Ramos (cell line): ENCODE measurements around the gene PWWP2B.

Experiments used
- in situ Hi-C: fragments of 300-500 bp; cut with MboI; formaldehyde crosslinking; loops from one replicate; pipeline ENCODE4 v1.14.3; 2022; ENCODE audit warnings: low sequenced_read_pairs; ENCODE audit not compliant: unreplicated experiment

PWWP2B gene

DNA sequence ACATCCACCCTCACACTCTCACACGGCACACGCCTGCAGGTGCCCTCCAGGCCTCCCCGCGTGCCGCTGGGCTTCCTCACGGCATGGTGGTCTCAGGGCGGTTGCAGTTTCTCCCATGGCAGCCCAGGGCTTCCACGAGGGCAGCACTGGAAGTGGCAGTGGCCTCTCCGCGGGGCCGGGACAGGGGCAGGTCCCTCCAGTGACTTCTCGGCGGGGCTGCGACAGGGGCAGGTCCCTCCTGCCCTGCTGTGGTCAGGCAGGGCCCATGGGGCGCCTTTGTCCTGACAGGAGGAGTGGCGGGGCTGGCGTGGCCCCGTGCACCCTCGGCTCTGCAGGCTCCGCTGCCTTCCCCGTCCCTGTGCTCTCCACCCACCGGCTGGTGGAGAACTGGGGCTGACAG, 19.0 kb downstream of the PWWP2B start:
- in situ Hi-C loops: no loop called here

DNA sequence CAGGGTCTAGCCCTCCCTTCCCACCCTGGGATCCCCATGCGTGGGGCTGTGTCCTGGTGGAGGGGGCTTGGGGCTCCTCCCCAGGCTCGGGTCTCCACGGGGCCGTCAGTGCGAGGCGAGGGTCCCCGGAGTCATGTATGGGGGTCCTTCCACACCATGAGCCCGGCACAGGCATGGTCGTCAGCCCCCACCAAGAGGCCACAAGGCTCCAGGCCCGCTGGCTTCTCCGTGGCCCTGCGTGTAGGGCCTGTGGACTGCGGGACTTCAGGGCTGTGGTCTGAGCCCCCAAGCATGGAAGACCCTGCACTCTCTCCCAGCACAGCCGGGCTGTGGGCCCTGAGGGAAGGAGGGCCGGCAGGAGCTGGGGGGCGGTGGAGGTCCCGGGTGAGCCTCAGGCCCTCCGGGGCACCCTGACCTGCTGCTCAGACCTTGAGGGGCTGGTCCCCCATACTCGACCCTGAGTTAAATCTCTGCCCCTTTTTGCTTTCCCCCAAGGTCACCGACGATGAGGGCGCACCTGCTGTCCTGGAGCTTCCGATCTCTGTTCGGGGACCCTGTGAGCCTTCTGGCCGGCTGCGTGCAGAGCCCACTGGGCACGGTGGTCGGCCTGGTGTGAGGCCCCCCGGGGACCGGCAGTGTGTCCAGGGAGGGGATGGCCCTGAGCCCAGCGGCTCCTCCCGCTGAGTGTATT, 19.7 kb downstream of the PWWP2B start:
- in situ Hi-C loops: no loop called here

DNA sequence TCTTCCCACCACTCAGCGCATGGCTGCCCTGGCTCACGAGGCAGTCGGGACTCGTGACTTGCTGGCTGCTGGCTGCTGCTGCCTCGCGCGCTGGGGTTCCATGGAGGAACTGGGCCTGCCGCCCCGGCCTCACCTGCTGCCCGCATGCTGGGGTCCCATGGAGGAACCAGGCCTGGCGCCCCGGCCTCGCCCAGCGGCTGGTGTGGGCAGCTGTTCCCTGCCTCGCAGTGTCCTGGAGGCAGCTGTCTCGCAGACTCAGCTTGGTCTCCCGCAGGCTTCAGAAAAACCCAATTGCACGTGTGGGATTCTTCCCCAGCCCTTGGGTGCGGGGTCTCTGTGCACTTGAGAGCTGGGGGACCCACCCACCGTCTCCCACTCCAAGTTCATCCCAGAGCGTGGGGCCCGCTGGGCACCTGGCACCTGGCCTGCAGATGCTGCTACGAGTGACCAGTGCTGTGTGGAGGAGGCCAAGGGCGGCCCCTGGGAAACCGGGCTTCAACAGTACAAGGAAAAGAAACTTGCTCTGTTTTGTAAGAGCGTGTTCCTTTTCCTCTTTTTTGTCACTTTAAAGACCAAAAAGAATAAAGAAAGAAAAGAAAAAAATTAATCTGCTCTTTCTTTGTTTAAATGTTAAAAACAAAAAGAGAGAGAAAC, 20.4 kb downstream of the PWWP2B start:
- in situ Hi-C loops: no loop called here

DNA sequence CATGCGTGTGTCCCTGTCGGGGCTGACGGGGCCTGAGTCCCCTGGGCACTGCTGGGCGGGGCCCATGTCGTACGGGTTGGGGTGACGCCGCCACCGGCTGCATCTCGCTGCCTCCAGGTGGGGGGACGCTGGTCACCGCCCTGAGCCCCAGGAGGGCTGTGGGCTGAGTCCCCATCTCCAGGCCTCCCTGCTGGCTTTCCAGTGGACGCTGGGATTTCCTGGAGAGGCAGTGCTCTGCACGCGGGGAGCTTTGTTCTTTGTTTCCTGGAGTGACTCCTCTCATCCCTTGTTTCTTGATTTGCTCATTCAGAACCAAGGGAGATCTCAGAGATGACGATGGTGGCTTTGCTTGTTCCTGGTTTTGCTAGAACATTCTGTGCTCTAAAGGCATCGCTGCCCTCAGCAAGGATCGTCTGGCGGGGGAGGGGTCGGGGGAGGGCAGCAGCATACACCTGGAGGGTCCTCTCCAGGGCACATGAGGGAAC, 21.0 kb downstream of the PWWP2B start:
- in situ Hi-C loops: no loop called here

DNA sequence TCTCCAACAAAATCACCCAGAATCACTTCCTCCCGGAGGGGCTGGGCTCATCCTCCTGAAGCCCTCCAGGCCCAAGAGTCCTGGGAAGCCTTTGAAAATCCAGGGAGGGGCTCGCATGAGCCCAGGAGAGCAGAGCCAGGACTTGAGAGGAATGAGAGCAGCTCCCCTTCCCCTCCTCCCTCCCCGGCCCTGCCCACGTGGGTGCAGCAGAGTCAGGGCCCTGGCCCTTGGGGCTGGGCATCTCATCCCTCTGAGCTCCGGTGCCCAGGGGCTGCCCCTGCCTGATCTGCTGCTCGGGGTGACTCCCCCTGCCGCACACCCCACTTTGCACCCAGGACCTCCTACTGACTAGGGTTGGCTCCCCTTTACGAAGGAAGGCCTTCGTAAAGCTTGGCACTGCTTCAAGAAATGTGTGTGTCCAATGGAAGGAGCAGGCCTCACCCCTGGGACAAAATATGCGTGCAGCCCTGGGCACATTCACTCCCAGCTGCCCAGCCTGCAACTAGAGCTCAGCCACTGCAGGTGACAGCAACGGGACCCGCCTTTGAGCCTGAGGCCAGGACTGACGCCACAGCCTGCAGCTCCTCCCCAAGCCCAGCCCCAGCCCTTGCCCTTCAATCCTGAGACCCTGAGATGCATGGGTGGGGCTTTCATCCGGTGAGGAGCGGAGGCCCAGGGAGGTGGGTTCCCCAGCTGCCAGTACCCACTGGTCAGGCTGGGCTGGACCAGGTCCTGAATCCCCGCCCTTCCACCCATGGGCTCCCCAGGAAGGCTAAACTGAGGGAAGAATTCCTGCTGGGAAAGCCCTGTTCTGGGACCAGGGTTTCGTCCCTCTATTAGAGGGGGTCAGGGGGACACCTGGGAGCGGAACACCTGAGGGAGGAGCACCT, 21.8 kb downstream of the PWWP2B start:
- in situ Hi-C loops: no loop called here

DNA sequence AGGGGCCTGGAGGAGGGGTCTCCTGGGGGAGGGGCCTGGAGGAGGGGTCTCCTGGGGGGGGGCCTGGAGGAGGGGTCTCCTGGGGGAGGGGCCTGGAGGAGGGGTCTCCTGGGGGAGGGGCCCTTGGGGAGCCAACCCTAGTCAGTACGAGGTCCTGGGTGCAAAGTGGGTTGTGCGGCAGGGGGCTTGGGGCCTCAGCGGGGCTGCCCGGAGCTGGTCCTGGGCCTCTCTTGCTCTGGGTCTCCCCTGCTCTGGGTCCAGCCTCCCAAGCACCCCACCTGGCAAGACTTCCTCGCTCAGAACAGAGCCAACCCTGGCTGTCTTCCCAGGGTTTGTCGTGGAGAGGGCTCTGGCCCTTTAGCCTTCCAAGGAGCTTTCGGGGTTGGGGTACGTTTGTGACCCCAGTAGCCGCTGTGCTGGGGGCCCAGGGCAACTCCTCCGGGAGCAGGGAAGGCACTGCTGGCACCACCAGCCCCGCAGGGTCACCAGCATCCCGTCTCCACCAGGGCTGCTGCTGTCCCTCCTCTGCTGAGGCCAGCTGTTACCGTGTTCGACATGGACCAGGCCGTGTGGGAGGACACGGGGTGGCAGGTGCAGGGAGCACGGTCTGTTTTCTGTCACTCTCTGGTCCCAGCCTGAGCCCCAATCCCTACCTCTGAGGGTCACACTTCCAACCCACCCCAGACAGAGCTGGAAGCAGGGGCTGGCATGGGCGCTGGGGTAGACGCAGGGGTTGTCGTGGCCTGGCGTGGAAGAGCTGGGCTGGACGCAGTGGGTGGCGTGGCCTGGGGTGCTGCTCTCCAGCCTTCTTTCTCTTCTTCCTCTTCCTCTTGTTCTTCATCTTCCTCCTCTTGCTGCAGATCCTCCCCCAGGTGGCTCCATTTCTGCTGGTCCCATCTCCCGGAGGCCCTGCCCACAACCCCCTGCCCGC, 22.8 kb downstream of the PWWP2B start:
- in situ Hi-C loops: no loop called here

DNA sequence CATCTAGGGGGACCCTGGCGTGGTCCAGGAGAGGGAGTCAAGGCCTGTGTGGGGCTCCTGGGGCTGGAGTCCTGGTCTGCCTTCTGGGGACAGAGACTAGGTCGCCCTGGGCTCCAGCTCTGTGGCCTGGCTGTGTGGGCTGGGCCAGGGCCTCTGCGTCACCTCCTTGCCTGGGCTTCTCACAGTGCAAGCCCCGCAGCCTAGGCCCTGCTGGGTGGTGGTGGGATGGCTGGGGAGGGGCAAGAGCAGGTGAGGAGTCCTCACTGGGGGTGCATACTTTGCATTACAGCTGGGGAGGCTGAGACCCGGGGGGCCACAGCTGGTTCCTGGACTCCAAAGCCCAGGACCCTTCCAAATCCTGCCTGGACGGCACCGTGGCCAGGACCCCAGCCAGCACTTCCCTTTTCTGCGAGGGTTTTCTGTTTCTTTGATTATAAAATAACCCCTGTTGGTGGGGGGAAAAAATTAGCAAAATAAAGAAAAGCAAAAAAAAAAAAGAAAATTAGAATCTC, 23.5 kb downstream of the PWWP2B start:
- in situ Hi-C loops: no loop called here

DNA sequence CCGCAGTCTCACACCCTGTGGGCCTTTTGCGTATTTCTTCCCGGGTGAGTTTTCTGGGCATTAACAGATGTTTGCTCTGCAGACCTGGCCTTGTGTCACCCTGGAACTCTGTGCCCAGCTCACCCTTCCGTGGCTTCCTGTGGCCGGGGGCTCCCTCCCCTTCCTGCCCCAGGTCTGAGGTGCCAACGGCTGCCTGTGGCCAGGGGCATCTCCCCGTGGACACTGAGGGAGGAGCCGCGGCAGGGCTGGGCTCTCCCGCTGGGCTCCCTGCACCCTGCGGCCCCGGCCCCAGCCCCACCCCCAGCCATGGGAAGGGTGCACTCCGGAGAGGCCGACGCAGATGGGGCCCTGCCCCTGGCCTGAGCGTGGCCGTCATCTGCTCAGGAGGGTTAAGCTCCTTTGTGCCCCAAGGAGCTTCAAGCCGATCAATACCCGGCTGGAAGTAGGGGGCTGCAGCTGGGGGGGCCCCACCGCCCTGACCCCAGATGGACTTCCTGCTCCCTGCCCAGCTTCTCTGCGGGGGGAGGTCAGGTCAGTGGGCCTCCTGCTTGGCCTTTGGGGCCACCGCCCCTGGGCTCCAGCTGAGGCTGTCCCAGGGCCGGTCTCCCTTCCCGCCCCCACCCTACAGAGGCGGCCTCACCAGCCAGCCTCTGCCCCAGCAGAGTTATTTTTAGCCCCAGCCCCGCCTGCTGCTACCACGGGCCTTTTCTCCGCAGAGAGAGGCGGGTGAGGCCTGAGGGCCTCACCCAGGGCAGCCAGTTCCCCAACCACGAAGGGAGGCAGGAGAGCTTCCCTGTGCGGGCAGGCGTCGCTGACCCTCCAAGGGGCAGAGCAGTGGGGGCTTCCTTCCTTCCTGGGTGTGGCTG, 24.2 kb downstream of the PWWP2B start:
- in situ Hi-C loops: no loop called here

DNA sequence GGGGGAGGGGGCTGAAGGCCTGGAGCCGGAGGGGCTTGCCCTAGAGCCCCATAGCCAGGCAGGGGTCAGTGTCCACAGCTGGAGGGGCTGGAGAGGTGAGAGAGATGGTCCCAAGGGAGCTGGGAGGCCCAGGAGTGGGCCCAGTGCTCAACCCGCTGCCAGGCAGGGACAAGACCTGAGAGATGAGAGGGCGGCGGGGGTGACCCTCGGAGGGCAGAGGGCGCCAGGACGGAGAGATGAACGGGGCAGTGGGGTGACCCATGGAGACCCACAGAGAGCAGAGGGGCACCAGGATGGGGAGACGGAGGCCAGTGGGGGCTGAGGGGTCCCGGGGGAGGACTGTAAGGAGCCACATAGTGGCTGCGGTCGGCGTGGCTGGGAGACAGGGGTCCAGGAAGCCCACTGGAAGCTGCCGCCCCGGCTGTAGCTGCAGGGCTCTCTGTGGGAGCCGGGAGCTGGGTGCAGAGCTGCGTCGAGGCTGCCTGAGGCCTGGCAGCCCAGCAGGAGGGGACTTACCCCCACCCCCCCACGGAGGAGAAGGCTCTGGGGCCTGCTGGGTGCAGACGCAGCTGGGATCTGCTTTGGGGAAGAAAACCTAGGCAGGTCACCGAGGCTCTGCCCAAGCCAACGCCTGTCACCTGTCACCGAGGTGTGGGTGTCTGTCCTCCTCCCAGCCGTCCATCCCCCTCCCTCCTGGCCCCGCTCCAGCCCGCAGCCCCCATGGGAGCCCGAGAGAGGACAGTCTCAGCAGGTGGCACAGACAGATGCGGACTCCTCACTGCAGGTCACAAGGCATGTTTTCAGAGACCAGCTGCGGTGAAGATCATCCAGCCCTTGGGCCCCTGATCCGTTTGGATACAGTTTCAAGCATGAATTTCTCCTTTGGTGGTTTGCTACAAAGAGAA, 25.1 kb downstream of the PWWP2B start:
- in situ Hi-C loops: no loop called here

DNA sequence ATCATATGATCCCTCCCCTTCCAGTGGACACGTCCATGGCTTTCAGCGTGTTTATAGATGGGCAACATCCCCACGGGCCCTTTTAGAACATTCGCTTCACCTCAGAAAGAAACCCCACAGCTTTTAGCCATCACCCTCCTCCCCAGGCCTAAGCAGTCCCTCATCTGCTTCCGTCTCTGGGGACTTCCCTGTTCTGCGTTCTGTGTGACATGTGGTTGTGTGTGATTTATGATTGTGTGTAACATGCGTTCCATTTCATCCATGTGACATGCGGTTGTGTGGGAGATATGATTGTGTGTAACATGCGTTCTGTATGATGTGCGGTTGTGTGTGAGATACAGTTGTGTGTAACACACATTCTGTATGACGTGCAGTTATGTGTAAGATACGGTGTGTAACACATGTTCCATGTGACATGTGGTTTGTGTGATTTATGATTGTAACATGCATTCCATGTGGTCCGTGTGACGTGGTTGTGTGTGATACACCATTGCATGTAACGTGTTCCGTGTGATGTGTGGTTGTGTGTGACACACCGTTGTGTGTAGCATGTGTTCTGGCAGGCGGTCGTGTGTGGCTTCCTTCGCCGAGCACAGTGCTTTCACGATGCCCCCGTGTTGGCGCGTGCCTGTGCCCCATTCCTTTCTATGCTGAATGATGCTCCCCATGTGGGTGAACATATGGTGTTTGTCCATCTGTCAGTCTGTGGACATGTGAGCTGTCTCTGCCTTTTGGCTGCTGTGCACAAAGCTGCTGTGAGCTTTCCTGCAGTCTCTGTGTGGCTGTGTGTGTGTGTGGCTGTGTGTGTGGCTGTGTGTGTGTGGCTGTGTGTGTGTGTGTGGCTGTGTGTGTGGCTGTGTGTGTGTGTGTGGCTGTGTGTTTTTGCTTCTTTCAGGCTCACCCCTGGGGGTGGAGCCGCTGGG, 26.2 kb downstream of the PWWP2B start:
- in situ Hi-C loops: no loop called here

DNA sequence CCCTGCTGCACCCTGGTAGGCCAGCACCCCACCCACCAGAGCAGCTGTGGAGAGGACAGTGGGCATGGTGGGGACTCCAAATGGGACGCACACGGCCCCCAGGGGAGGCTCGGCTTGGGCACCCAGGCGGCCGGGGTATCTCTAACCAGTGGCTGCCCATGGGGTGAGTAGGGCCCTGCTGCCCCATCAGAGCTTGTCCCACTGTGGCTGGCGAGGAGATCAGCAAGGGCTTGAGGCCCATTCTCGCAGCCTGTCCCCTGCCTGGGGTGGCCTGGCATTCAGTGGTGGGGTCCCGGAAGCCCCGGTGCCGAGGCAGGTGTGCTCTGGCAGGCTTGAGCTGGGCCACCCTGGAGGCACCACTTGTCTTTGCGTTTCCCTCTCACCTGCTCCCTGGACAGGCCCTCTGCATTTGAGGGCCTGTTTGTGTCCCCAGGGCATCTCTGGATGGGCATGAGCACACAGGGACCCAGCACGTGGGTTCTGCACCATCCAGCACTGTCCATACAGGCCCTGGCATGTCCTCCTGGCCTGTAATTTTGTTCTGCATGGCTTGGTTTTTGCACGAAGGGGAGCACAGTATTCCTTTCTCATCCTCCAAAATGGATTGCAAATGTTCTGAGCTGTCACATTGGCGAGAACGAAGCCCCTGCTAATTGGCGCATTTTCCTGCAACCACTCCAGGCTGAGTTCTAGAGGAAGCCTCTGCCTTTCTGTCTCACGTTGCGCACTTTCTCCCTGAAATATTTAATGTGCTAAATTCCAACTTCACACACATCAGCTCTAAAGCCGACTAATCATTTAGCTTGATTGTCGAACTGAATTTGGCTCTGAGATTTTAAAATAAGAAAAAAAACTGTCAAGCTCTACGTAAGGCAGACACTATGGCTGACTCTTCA, 27.2 kb downstream of the PWWP2B start:
- in situ Hi-C loops: no loop called here

DNA sequence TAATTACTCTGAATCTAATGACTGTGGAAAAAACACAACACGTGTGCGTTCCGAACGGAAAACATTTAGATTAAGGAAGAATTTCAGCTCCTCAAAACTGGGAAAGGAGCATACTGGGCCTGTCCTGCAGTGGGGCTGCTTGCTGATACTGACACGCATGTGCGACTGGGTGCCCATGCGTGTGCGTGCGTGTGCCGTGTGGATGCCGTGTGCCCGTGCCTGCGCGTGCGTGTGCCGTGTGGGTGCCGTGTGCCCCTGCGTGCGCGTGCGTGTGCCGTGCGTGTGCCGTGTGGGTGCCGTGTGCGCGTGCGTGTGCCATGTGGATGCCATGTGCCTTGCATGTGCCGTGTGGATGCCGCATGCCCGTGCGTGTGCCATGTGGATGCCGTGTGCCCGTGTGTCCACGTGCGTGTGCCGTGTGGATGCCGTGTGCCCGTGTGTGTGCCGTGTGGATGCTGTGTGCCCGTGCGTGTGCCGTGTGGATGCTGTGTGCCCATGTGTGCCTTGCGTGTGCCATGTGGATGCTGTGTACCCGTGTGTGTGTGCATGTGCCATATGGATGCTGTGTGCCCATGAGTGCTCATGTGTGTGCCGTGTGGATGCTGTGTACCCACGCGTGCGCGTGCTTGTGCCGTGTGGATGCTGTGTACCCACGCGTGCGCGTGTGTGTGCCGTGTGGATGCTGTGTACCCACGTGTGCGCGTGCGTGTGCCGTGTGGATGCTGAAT, 28.2 kb downstream of the PWWP2B start:
- in situ Hi-C loops: no loop called here

DNA sequence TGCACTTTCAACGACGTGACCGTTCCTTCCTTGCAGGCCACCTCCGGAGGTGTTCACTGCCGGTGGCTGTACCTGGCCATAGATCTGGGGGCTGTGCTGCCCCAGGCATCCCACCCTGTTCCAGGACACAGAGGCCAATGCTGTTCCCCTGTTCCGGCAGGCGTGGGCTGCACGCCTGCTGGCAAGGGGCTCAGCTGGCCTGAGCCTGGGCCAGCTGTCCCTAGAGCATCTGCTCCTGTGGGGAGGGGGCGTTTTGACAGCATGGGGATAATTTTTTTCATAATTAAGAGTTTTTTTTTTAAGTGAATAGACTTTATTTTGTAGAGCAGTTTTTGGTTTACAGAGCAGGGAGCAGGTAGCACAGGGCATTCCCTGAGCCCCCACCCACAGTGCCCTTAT, 28.8 kb downstream of the PWWP2B start:
- in situ Hi-C loops: no loop called here

DNA sequence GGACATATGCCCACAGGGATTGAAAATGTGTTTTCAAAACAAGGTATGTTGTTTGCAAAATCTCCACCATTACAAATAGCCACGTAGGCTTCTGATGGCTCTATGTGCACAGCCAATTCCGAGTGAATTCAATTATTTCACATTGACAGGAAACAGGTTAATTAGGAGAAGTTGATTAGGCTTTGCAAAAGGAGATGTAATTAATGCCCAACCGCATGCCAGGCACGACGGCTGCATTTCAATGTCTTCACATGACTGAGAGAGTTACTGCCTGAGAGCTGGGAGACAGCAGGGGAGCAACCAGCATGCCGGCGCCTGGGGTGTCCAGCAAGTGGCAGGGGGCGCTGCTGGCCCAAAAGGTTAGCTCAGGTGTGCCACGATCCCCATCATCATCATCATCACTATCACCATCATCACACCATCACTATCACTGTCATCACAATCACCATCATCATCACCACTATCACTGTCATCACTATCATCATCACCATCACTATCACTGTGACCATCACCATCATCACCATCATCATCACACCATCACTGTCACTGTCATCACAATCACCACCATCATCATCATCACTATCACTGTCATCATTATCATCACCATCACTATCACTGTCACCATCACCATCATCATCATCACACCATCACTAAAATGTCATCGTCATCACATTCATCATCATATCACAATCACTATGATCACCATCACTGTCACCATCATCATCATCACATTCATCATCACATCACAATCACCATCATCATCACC, 30.2 kb downstream of the PWWP2B start:
- in situ Hi-C loops: no loop called here
